Measurements from ENCODE around the gene ZMIZ1. TPM values are rescaled to one million over a fixed set of nuclear protein-coding genes. Genes with fewer than 3 reads are reported as not detected.

The ZMIZ1 gene
- total RNA-seq, 1 experiment from 2014 or later = 35.8 TPM

DNA sequence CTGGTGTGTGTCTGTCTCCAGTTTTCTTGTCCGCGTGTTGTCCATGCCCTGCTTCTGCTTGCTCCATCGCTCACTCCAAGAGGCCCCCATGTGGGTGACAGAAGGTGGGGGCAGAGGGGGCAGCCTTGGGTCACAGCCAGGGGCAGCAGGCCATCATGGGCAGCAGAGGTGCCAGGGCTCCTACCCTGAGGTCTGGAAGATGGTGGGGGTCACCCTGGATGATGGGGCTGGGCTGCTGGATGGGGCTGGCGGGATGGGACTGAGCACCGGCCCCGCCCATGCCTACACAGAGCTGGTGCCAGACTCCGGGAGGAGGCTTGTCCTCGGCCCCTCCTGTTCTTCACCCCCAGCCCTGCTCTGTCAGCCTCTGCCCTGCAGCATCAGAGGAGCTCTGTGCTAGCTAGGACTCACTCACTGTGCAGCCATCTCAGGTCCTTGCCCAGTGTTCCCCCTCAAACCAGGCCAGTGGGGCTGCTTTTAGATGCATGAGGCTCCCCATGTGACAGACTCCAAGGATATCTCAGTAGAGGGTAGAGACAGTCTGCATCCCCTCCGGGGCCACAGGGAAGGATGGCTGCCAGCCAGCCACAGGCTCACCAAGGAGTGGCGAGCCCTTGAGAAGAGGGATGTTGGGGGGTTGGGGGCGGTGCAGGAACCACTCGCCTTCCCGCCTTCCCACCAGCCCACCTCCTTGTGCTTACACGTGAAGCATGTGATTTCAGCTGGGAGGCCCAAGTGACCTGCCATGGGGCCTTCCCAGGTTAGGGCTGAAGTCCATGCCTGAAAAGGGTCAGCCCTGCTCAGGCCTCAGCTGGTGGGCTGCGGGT is 243.0 kb downstream of the ZMIZ1 start:
- H3K27me3 ChIP-seq (replicated peaks; ENCODE audit: insufficient read depth, low read depth, low read length, poor library complexity) = no peaks in the 10 kb centered on the region
- H3K9me3 ChIP-seq (ENCODE audit: low read depth, low read length, poor library complexity, severe bottlenecking) = no peaks in the 10 kb centered on the region
- no peak for DNase-seq (ENCODE audit: low spot score)
- no TSS peak for BruUV-seq (replicated peaks)
- no peak overlapping the region for H3K27ac ChIP-seq (ENCODE audit: low read depth, low read length, poor library complexity, severe bottlenecking)
- TF ChIP-seq EZH2 (IDR thresholded peaks at IDR 0.05; ENCODE audit: borderline replicate concordance, low read depth, low read length, poor library complexity, severe bottlenecking) = no peak
- H3K4me1 ChIP-seq (ENCODE audit: insufficient read depth, low read length, poor library complexity, severe bottlenecking) = peaks cover 5% of the 10 kb centered on the region
- intact Hi-C loops (cut with micrococcal nuclease; ENCODE audit: unreplicated experiment) = no loop called here
- no peak overlapping the region for H3K4me3 ChIP-seq (ENCODE audit: low read depth, low read length, poor library complexity, severe bottlenecking)
- ChIA-PET POLR2A (ENCODE audit: low non-redundant PET) (no interaction called here), CTCF (no interaction called here)
- H3K36me3 ChIP-seq (ENCODE audit: insufficient read depth, low read length, poor library complexity, severe bottlenecking) = peaks cover 12% of the 10 kb centered on the region

DNA sequence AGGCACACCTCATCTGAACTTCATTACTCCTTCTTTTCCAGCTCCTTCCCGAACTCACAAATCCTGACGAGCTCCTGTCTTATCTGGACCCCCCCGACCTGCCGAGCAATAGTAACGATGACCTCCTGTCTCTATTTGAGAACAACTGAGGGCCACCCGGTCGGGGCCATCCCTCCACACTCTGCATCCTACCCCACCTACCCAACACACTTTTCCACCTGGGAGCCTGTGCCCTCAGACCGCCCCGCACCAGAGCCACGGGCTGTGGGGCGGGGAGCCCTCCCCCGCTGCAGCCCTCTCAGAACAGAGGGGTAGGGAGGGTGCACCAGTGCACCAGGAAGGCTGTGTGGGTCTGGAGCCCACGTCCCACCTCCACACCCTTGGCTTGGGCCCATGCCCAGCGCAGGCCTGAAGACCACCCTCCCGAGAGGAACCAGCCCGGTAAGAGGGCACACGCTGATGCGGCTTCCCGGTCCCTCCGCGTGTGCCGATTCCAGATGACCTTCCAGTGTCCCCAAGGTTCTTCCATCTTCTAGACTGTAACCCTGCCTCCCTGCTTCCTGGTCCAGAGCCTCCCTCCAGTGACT is 243.9 kb downstream of the ZMIZ1 start:
- TF ChIP-seq EZH2 (IDR thresholded peaks at IDR 0.05; ENCODE audit: borderline replicate concordance, low read depth, low read length, poor library complexity, severe bottlenecking) = no peak
- TF ChIP-seq, protein P1, sequence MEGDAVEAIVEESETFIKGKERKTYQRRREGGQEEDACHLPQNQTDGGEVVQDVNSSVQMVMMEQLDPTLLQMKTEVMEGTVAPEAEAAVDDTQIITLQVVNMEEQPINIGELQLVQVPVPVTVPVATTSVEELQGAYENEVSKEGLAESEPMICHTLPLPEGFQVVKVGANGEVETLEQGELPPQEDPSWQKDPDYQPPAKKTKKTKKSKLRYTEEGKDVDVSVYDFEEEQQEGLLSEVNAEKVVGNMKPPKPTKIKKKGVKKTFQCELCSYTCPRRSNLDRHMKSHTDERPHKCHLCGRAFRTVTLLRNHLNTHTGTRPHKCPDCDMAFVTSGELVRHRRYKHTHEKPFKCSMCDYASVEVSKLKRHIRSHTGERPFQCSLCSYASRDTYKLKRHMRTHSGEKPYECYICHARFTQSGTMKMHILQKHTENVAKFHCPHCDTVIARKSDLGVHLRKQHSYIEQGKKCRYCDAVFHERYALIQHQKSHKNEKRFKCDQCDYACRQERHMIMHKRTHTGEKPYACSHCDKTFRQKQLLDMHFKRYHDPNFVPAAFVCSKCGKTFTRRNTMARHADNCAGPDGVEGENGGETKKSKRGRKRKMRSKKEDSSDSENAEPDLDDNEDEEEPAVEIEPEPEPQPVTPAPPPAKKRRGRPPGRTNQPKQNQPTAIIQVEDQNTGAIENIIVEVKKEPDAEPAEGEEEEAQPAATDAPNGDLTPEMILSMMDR (conservative IDR thresholded peaks at IDR 0.05; ENCODE audit: low read depth, low read length) = no peak
- H3K27me3 ChIP-seq (replicated peaks; ENCODE audit: insufficient read depth, low read depth, low read length, poor library complexity) = no peaks in the 10 kb centered on the region
- intact Hi-C loops (cut with micrococcal nuclease; ENCODE audit: unreplicated experiment) = no loop called here
- ChIA-PET CTCF (no interaction called here), POLR2A (ENCODE audit: low non-redundant PET) (no interaction called here)
- H3K4me1 ChIP-seq (ENCODE audit: insufficient read depth, low read length, poor library complexity, severe bottlenecking) = peaks cover 14% of the 10 kb centered on the region
- BruUV-seq (replicated peaks) = no TSS peak
- H3K27ac ChIP-seq (ENCODE audit: low read depth, low read length, poor library complexity, severe bottlenecking) = no peak overlapping the region
- DNase-seq (ENCODE audit: low spot score) = no peak
- peaks cover 11% of the 10 kb centered on the region for H3K36me3 ChIP-seq (ENCODE audit: insufficient read depth, low read length, poor library complexity, severe bottlenecking)
- H3K4me3 ChIP-seq (ENCODE audit: low read depth, low read length, poor library complexity, severe bottlenecking) = no peak overlapping the region
- H3K9me3 ChIP-seq (ENCODE audit: low read depth, low read length, poor library complexity, severe bottlenecking) = no peaks in the 10 kb centered on the region

DNA sequence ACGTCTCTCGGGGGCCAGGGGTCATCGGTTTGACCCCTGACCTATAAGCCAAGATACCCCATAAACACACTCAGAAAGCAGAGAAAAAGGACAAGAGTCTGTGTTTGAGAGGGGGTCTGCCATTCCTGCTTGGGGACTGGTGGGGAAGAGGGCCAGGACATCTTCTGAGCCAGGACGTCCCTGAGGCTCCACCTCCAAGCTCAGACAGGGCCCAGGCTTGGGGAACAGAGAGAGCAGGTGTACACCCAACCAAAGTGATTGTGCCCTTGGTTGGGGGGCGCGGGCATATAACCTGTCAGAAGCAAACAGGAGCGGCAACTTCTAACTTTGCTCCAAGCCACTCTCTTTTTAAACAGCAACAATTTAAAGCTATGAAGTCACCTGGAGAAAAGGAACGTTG is 244.6 kb downstream of the ZMIZ1 start:
- no peaks in the 10 kb centered on the region for H3K27me3 ChIP-seq (replicated peaks; ENCODE audit: insufficient read depth, low read depth, low read length, poor library complexity)
- POLR2A ChIA-PET (ENCODE audit: low non-redundant PET) = no interaction called here
- peaks cover 21% of the 10 kb centered on the region for H3K4me1 ChIP-seq (ENCODE audit: insufficient read depth, low read length, poor library complexity, severe bottlenecking)
- H3K4me3 ChIP-seq (ENCODE audit: low read depth, low read length, poor library complexity, severe bottlenecking) = no peak overlapping the region
- DNase-seq (ENCODE audit: low spot score) = no peak
- no peaks in the 10 kb centered on the region for H3K9me3 ChIP-seq (ENCODE audit: low read depth, low read length, poor library complexity, severe bottlenecking)
- CTCF ChIA-PET = no interaction called here
- no peak for TF ChIP-seq EZH2 (IDR thresholded peaks at IDR 0.05; ENCODE audit: borderline replicate concordance, low read depth, low read length, poor library complexity, severe bottlenecking)
- TF ChIP-seq, protein P1 (conservative IDR thresholded peaks at IDR 0.05; ENCODE audit: low read depth, low read length) = no peak
- H3K27ac ChIP-seq (ENCODE audit: low read depth, low read length, poor library complexity, severe bottlenecking) = no peak overlapping the region
- peaks cover 5% of the 10 kb centered on the region for H3K36me3 ChIP-seq (ENCODE audit: insufficient read depth, low read length, poor library complexity, severe bottlenecking)
- BruUV-seq (replicated peaks) = no TSS peak
- intact Hi-C loops (cut with micrococcal nuclease; ENCODE audit: unreplicated experiment) = no loop called here
